Keratinocyte (primary cell): ENCODE measurements around the gene OR4F6. TPM values are rescaled to one million over a fixed set of nuclear protein-coding genes. Genes with fewer than 3 reads are reported as not detected.
A peak's percentile ranks its signal among the peaks of the same experiment; 100 is the strongest.

Experiments
- DNase-seq: peaks from one replicate; pipeline ENCODE4 v3.0.0-alpha.2; 2011; ENCODE audit warnings: low read depth, missing footprints, low spot score
- FAIRE-seq: peaks from 2 replicates; lab custom pipeline; 2011; peaks lifted over from hg19 to GRCh38; lab: Jason Lieb, UNC
- H2AFZ ChIP-seq: 2 replicates; pipeline ENCODE4 v1.6.0; 2012; ENCODE audit warnings: low read length, control low read depth, inconsistent platforms; ENCODE audit not compliant: control insufficient read depth
- H3K27ac ChIP-seq: 2 replicates; pipeline ENCODE4 v1.5.1; 2011; ENCODE audit warnings: low read length; ENCODE audit not compliant: control insufficient read depth, insufficient read depth
- H3K27me3 ChIP-seq: 3 replicates; pipeline ENCODE4 v1.6.0; 2011; ENCODE audit warnings: low read length; ENCODE audit not compliant: control insufficient read depth, insufficient read depth; ENCODE audit errors: extremely low read depth
- H3K36me3 ChIP-seq, 2 experiments: 2 replicates in 1 of 2; 3 replicates in 1 of 2; pipeline ENCODE4 v1.5.1; 2011; ENCODE audit warnings: low read length in 2 of 2, mild to moderate bottlenecking in 1 of 2; ENCODE audit not compliant: control insufficient read depth in 2 of 2, insufficient read depth in 2 of 2; ENCODE audit errors: extremely low read depth in 1 of 2
- H3K4me1 ChIP-seq: 3 replicates; pipeline ENCODE4 v1.5.1; 2011; ENCODE audit warnings: low read length; ENCODE audit not compliant: control insufficient read depth, insufficient read depth; ENCODE audit errors: extremely low read depth
- H3K4me2 ChIP-seq: 3 replicates; pipeline ENCODE4 v1.6.0; 2011; ENCODE audit warnings: low read depth, low read length; ENCODE audit not compliant: control insufficient read depth, insufficient read depth; ENCODE audit errors: extremely low read depth
- H3K4me3 ChIP-seq, 3 experiments: fragments of 200-600 bp in 1 of 3; sonication (generic) in 1 of 3; 2 replicates in 2 of 3; 3 replicates in 1 of 3; pipeline ENCODE4 v1.5.1; 2011 to 2016; ENCODE audit warnings: low read length in 3 of 3, mild to moderate bottlenecking in 3 of 3, control low read depth in 2 of 3, inconsistent platforms in 1 of 3, low read depth in 1 of 3, mixed read lengths in 1 of 3, mixed run types in 1 of 3, moderate library complexity in 1 of 3; ENCODE audit not compliant: control insufficient read depth in 2 of 3, insufficient read depth in 2 of 3; ENCODE audit errors: extremely low read depth in 1 of 3
- H3K79me2 ChIP-seq: 2 replicates; pipeline ENCODE4 v1.6.0; 2012; ENCODE audit warnings: low read length; ENCODE audit not compliant: control insufficient read depth, insufficient read depth
- H3K9ac ChIP-seq: 3 replicates; pipeline ENCODE4 v1.6.0; 2011; ENCODE audit warnings: low read length; ENCODE audit not compliant: control insufficient read depth, insufficient read depth; ENCODE audit errors: extremely low read depth
- H3K9me1 ChIP-seq: 3 replicates; pipeline ENCODE4 v1.6.0; 2011; ENCODE audit warnings: low read length; ENCODE audit not compliant: control insufficient read depth, insufficient read depth; ENCODE audit errors: extremely low read depth
- H3K9me3 ChIP-seq: 2 replicates; pipeline ENCODE4 v1.5.1; 2012; ENCODE audit warnings: low read depth, low read length; ENCODE audit not compliant: control insufficient read depth
- H4K20me1 ChIP-seq: 3 replicates; pipeline ENCODE4 v1.6.0; 2011; ENCODE audit warnings: low read length; ENCODE audit not compliant: control insufficient read depth, insufficient read depth; ENCODE audit errors: extremely low read depth
- EZH2 ChIP-seq: IDR thresholded peaks from one replicate; pipeline ENCODE4 v1.6.1; 2012; ENCODE audit warnings: inconsistent platforms, mild to moderate bottlenecking, low read length, moderate library complexity
- dilution Hi-C: fragments of 300-500 bp; cut with MboI; formaldehyde crosslinking; loops from one replicate; pipeline ENCODE4 v1.7.0; 2020; ENCODE audit warnings: low sequenced_read_pairs; ENCODE audit not compliant: extremely low pct_ligation_motif_present
- polyA plus RNA-seq, 5 experiments: library from polyadenylated mRNA; depleted of rRNA in 3 of 5; stranded (reverse) in 3 of 5; stranded (forward) in 1 of 5; unstranded in 1 of 5; fragments of >200 nt; gene quantifications; 1 replicate in 1 of 5; 2 replicates in 3 of 5; 3 replicates in 1 of 5; pipeline versions ENCODE4 v1.2.1 to v1.2.3, GENCODE V29; 2011 to 2012; ENCODE audit warnings: missing spikeins in 2 of 5, low read depth in 1 of 5, low replicate concordance in 1 of 5
- TF ChIP-seq, protein P1 (sequence below), 3 experiments: IDR thresholded peaks in 1 of 3; conservative IDR thresholded peaks in 1 of 3; optimal IDR thresholded peaks in 1 of 3; 2 replicates in 2 of 3; 3 replicates in 1 of 3; pipeline versions ENCODE3 to v1.5.1; 2011; ENCODE audit warnings: low read length in 3 of 3, mild to moderate bottlenecking in 3 of 3, moderate library complexity in 2 of 3, control low read depth in 1 of 3, inconsistent platforms in 1 of 3; ENCODE audit not compliant: insufficient read depth in 2 of 3; ENCODE audit errors: extremely low read depth in 1 of 3

OR4F6 gene
- polyA plus RNA-seq, 1 donor (not counting 4 experiments of a cell fraction or from before 2014, with no cell fraction given) = not detected

DNA sequence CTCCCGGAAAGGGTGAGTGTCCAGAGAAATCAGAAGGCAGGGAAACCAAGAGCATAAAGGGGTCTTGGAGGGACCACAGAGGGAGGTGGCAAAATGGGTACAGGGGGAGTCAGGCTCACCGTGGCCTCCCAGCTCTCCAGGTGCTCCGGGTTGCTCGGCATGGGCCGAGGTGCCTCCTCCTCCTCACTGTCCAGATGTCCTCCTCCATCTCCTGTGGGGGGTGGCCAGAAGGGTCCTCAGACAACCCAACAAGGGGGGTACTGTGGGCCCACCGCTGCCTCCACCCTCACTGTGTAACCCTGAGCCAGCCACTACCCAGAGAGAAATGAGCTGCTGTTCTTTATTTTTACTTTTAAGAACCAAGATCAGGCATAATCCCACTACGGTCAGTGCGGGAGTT, 30.4 kb upstream of the OR4F6 start:
- dilution Hi-C loops = no loop called here
- Histone ChIP-seq H3K4me1 (no peaks in the 10 kb centered on the region), H3K27me3 (peaks cover 3% of the 10 kb centered on the region), H3K36me3 (no peaks in the 10 kb centered on the region), H2AFZ (no peak overlapping the region), H3K9ac (no peak overlapping the region), H3K9me1 (no peaks in the 10 kb centered on the region), H3K9me3 (no peaks in the 10 kb centered on the region), H3K79me2 (no peaks in the 10 kb centered on the region), H3K4me3 (no peak overlapping the region), H3K4me2 (no peak overlapping the region), H3K27ac (no peak overlapping the region), H4K20me1 (no peaks in the 10 kb centered on the region)
- no peak for TF ChIP-seq EZH2
- TF ChIP-seq, protein P1, sequence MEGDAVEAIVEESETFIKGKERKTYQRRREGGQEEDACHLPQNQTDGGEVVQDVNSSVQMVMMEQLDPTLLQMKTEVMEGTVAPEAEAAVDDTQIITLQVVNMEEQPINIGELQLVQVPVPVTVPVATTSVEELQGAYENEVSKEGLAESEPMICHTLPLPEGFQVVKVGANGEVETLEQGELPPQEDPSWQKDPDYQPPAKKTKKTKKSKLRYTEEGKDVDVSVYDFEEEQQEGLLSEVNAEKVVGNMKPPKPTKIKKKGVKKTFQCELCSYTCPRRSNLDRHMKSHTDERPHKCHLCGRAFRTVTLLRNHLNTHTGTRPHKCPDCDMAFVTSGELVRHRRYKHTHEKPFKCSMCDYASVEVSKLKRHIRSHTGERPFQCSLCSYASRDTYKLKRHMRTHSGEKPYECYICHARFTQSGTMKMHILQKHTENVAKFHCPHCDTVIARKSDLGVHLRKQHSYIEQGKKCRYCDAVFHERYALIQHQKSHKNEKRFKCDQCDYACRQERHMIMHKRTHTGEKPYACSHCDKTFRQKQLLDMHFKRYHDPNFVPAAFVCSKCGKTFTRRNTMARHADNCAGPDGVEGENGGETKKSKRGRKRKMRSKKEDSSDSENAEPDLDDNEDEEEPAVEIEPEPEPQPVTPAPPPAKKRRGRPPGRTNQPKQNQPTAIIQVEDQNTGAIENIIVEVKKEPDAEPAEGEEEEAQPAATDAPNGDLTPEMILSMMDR (optimal IDR thresholded peaks at IDR 0.05 in 1 of 3, IDR thresholded peaks at IDR 0.05 in 1 of 3, conservative IDR thresholded peaks at IDR 0.05 in 1 of 3; ENCODE audit: extremely low read depth in 1 of 3, insufficient read depth in 2 of 3, low read length in 3 of 3) = no peak
- no peak for FAIRE-seq
- no peak for DNase-seq

DNA sequence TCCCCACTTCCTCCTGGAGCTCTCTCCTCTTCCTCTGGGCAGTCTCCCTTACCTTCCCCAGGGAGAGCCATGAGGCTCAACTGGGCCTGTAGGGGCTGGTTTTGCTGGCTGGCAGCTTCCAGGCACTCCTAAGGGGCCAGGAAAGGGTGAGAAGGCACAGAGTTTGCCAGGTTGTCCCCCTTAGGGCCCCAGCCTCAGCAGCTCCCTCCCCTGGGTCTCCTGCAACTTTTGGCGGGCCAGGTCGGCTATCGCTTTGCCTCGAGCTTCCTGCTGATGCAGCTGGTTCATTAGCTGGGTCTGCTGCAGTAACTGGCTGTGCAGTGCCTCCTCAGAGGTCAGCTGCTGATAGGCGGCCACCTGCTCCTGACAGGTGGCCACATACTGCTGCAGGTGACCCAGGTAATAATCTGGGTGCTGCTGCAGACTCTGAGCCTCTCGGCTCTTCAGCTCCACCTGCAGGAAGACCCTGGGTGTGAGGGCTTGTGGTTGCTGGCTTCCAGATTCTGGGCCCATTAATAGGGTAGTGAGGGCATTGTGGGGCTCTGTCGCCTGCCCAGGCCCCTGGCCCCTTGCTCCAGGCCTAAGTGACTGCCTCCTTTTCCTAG, 29.7 kb upstream of the OR4F6 start:
- H3K4me1 ChIP-seq = no peaks in the 10 kb centered on the region
- DNase-seq (no peak), FAIRE-seq (no peak)
- H3K27me3 ChIP-seq = peaks cover 3% of the 10 kb centered on the region
- no peaks in the 10 kb centered on the region for H3K9me3 ChIP-seq
- H3K9ac ChIP-seq = no peak overlapping the region
- no peak overlapping the region for H3K4me3 ChIP-seq
- no peak overlapping the region for H3K4me2 ChIP-seq
- H4K20me1 ChIP-seq = no peaks in the 10 kb centered on the region
- no peaks in the 10 kb centered on the region for H3K79me2 ChIP-seq
- dilution Hi-C loops = no loop called here
- no peak overlapping the region for H3K27ac ChIP-seq
- H3K36me3 ChIP-seq = no peaks in the 10 kb centered on the region
- H2AFZ ChIP-seq = no peak overlapping the region
- no peaks in the 10 kb centered on the region for H3K9me1 ChIP-seq
- TF ChIP-seq, protein P1 (optimal IDR thresholded peaks at IDR 0.05 in 1 of 3, IDR thresholded peaks at IDR 0.05 in 1 of 3, conservative IDR thresholded peaks at IDR 0.05 in 1 of 3; ENCODE audit: extremely low read depth in 1 of 3, insufficient read depth in 2 of 3, low read length in 3 of 3) = peak; percentile 33 to 68 (median 33)
- no peak for TF ChIP-seq EZH2
